Measurements from ENCODE around the gene RPL36AL. TPM values are rescaled to one million over a fixed set of nuclear protein-coding genes. Genes with fewer than 3 reads are reported as not detected.
A peak's percentile ranks its signal among the peaks of the same experiment; 100 is the strongest.

Gene RPL36AL
- polyA plus RNA-seq, 1 of the 3 experiments (the other 2 are of a cell fraction), result 337 TPM

- TF ChIP-seq, protein P1, sequence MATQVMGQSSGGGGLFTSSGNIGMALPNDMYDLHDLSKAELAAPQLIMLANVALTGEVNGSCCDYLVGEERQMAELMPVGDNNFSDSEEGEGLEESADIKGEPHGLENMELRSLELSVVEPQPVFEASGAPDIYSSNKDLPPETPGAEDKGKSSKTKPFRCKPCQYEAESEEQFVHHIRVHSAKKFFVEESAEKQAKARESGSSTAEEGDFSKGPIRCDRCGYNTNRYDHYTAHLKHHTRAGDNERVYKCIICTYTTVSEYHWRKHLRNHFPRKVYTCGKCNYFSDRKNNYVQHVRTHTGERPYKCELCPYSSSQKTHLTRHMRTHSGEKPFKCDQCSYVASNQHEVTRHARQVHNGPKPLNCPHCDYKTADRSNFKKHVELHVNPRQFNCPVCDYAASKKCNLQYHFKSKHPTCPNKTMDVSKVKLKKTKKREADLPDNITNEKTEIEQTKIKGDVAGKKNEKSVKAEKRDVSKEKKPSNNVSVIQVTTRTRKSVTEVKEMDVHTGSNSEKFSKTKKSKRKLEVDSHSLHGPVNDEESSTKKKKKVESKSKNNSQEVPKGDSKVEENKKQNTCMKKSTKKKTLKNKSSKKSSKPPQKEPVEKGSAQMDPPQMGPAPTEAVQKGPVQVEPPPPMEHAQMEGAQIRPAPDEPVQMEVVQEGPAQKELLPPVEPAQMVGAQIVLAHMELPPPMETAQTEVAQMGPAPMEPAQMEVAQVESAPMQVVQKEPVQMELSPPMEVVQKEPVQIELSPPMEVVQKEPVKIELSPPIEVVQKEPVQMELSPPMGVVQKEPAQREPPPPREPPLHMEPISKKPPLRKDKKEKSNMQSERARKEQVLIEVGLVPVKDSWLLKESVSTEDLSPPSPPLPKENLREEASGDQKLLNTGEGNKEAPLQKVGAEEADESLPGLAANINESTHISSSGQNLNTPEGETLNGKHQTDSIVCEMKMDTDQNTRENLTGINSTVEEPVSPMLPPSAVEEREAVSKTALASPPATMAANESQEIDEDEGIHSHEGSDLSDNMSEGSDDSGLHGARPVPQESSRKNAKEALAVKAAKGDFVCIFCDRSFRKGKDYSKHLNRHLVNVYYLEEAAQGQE (IDR thresholded peaks at IDR 0.05; ENCODE audit: low read depth, low read length), result no peak
- TF ChIP-seq RAD21 (IDR thresholded peaks at IDR 0.05; ENCODE audit: low read length) (no peak), SIN3A (IDR thresholded peaks at IDR 0.05; ENCODE audit: borderline replicate concordance, low read depth, low read length) (no peak)
Measured at GRCh38 chr14:49584058-49584457, 36.4 kb downstream of the RPL36AL start (continued).

GRCh38 chr14:49583629-49584028, 36.8 kb downstream of the RPL36AL start:
- H3K9me3 ChIP-seq, result no peaks in the 10 kb centered on the region
- no peak for DNase-seq
- peaks cover 26% of the 10 kb centered on the region for H3F3A ChIP-seq (replicated peaks; ENCODE audit: insufficient read depth)
- H4K20me1 ChIP-seq (ENCODE audit: insufficient read depth), result peaks cover 64% of the 10 kb centered on the region
- 91% methylated on average over 6 of the region's 6 CpGs for WGBS (ENCODE audit: low lambda C conversion rate)
- TF ChIP-seq YY1 (IDR thresholded peaks at IDR 0.05; ENCODE audit: low read depth), result no peak
- TF ChIP-seq GATA2 (CRISPR knock-in tag; IDR thresholded peaks at IDR 0.05), result no peak
- no peak for TF ChIP-seq CHD2 (IDR thresholded peaks at IDR 0.05; ENCODE audit: low read length, partially characterized antibody)
- no peak for TF ChIP-seq NFIC (IDR thresholded peaks at IDR 0.05; ENCODE audit: borderline replicate concordance)
- TF ChIP-seq TAF1 (IDR thresholded peaks at IDR 0.05; ENCODE audit: borderline replicate concordance, low read depth, low read length), result no peak
- TF ChIP-seq RXRA (IDR thresholded peaks at IDR 0.05; ENCODE audit: borderline replicate concordance, low read depth), result no peak
- TF ChIP-seq USF2 (IDR thresholded peaks at IDR 0.05; ENCODE audit: borderline replicate concordance, low read depth, low read length), result no peak
- TF ChIP-seq FOXM1 (IDR thresholded peaks at IDR 0.05; ENCODE audit: low read depth), result no peak
- TF ChIP-seq RAD21 (IDR thresholded peaks at IDR 0.05; ENCODE audit: low read length), result no peak
- TF ChIP-seq TCF12 (IDR thresholded peaks at IDR 0.05), result no peak
- TF ChIP-seq RCOR1 (IDR thresholded peaks at IDR 0.05; ENCODE audit: low read length), result no peak
- no peak for TF ChIP-seq EP300 (IDR thresholded peaks at IDR 0.05; ENCODE audit: borderline replicate concordance in 1 of 2, low read depth in 1 of 2, low read length in 1 of 2)
- TF ChIP-seq IRF3 (IDR thresholded peaks at IDR 0.05; ENCODE audit: low read depth, low read length), result no peak
- TF ChIP-seq POLR2AphosphoS5 (IDR thresholded peaks at IDR 0.05; ENCODE audit: low read depth, low read length), result no peak
- no peak for TF ChIP-seq GABPA (IDR thresholded peaks at IDR 0.05; ENCODE audit: low read depth)
- TF ChIP-seq ZBTB33 (IDR thresholded peaks at IDR 0.05; ENCODE audit: borderline replicate concordance, low read depth), result no peak
- no peak for TF ChIP-seq NRF1 (IDR thresholded peaks at IDR 0.05; ENCODE audit: low read depth, low read length)
- no peak for TF ChIP-seq FOXJ3 (CRISPR knock-in tag; IDR thresholded peaks at IDR 0.05)
- no peak overlapping the region for H3K27ac ChIP-seq (ENCODE audit: low read depth in 2 of 2, low read length in 1 of 2)
- POLR2A ChIA-PET, result no interaction called here
- H2AFZ ChIP-seq (ENCODE audit: low read depth), result no peak overlapping the region
- peaks cover 24 to 33% of the 10 kb centered on the region in 2 experiments for H3K36me3 ChIP-seq (replicated peaks in 1 of 2; ENCODE audit: control insufficient read depth in 1 of 2, insufficient read depth in 2 of 2, low read length in 1 of 2)
- no peak overlapping the region for H3K4me3 ChIP-seq (ENCODE audit: low read depth in 2 of 2, low read length in 1 of 2)
- CTCF ChIA-PET, result no interaction called here
- no peaks in the 10 kb centered on the region for H3K9me2 ChIP-seq
- no peaks in the 10 kb centered on the region for H3K27me3 ChIP-seq (ENCODE audit: insufficient read depth)
- peaks cover 74% of the 10 kb centered on the region for H3K79me2 ChIP-seq (ENCODE audit: insufficient read depth)
- peaks cover 3 to 7% of the 10 kb centered on the region in 2 experiments; a peak in 1 of 4 replicates for H3K4me1 ChIP-seq (ENCODE audit: control insufficient read depth in 1 of 2, insufficient read depth in 2 of 2, low read depth in 1 of 2, low read length in 1 of 2)
- H3K9ac ChIP-seq, result no peak overlapping the region
- H3K4me2 ChIP-seq, result 0 out of 2 replicates have a peak overlapping the region, but pooled peaks have one; percentile 1
